Heart right ventricle (tissue), 16 donors: ENCODE results near the gene SFXN4. TPM values are rescaled to one million over a fixed set of nuclear protein-coding genes. Genes with fewer than 3 reads are reported as not detected.
A peak's percentile ranks its signal among the peaks of the same experiment; 100 is the strongest.

Experiments used
- ATAC-seq, 8 donors: fragments of 200-7000 bp; cut with Tn5 transposase; one replicate each; pipeline ENCODE4 v1.9.1; 2020; ENCODE audit warnings: mild to moderate bottlenecking in 8 of 8, moderate library complexity in 8 of 8, moderate number of reproducible peaks in 1 of 8
- DNase-seq, 2 donors: peaks; one replicate each; pipeline ENCODE4 v3.0.0-alpha.2; 2020
- H3K27ac ChIP-seq, 10 donors: fragments of 200-600 bp; sonication (generic) in 2 of 10; one replicate each; pipeline versions ENCODE4 v1.5.0 to v1.8.0; 2020 to 2022; ENCODE audit warnings: mild to moderate bottlenecking in 3 of 10
- H3K27me3 ChIP-seq, 7 donors: fragments of 200-600 bp; one replicate each; pipeline ENCODE4 v1.8.0; 2021 to 2022; ENCODE audit warnings: mild to moderate bottlenecking in 2 of 7
- H3K36me3 ChIP-seq, 9 donors: fragments of 200-600 bp; sonication (generic) in 1 of 9; one replicate each; pipeline versions ENCODE4 v1.5.0 to v1.8.0; 2020 to 2022; ENCODE audit warnings: mild to moderate bottlenecking in 2 of 9
- H3K4me1 ChIP-seq, 9 donors: fragments of 200-600 bp; sonication (generic) in 1 of 9; one replicate each; pipeline versions ENCODE4 v1.5.0 to v1.8.0; 2020 to 2022; ENCODE audit warnings: mild to moderate bottlenecking in 4 of 9
- H3K4me3 ChIP-seq, 10 donors: fragments of 200-600 bp; sonication (generic) in 2 of 10; one replicate each; pipeline versions ENCODE4 v1.5.0 to v1.8.0; 2020 to 2022; ENCODE audit warnings: mild to moderate bottlenecking in 7 of 10, moderate library complexity in 2 of 10
- H3K9me3 ChIP-seq, 11 donors: fragments of 200-600 bp in 10 of 11; sonication (generic) in 2 of 11; one replicate each; pipeline versions ENCODE4 v1.5.0 to v1.8.0; 2013 to 2022; ENCODE audit warnings: mild to moderate bottlenecking in 2 of 11, control low read depth in 1 of 11, moderate library complexity in 1 of 11
- CTCF ChIP-seq, 9 donors: fragments of 200-600 bp; sonication (generic) in 2 of 9; IDR thresholded peaks; one replicate each; pipeline versions ENCODE4 v1.5.0 to v1.8.0; 2021 to 2022; ENCODE audit warnings: antibody characterized with exemption in 9 of 9, mild to moderate bottlenecking in 5 of 9, moderate library complexity in 1 of 9
- WGBS, 2 donors: extraction: QIAGEN DNeasy Blood & Tissue Kit; methylation state at CpG; one replicate each; pipeline ENCODE4 v1.1.7; 2013; ENCODE audit warnings: inconsistent platforms in 1 of 2; 5-methylcytosine and 5-hydroxymethylcytosine counted together
- intact Hi-C, 10 donors: fragments of 100-400 bp; cut with DNase I; formaldehyde crosslinking; loops; one replicate each; pipeline versions ENCODE4 v1.11.1 to v1.14.2; 2022
- polyA plus RNA-seq, 2 donors: library from polyadenylated mRNA; stranded (reverse); fragments of 200-250 nt; gene quantifications; one replicate each; pipeline ENCODE4 v1.2.3, GENCODE V29; 2013
- total RNA-seq, 10 donors: library from RNA; stranded (reverse); fragmentation: NEBNext Ultra II Directional in 3 of 10; extraction: Animal tissue kit (Norgen Biotek cat#: 25700) in 3 of 10; gene quantifications; one replicate each; pipeline versions ENCODE4 v1.2.1 to v1.2.4, GENCODE V29; 2021 to 2023
- donor health status: Arrhythmogenic right ventricular cardiomyopathy.
- donor health status: ischemic (EF 13 %, LVEDD 7.1; RV severe dilation, severe dysfunction).
- donor health status: healthy with polysubstance abuse.
- donor health status: DM: no; HTN: yes; CAD: no.
- donor health status: DM: no; HTN: no; CAD: no.
- donor health status: ischemic (EF 25% LVEDD 6.9; RV normal size, moderate dysfunction).
- donor health status: ischemic (EF 25% LVEDD 5.7; RV mildly dilated, moderate dysfunction).
- donor health status: healthy.
- donor health status: DM: yes; HTN: yes; CAD: no.
- donor health status: Ischemic cardiomyopathy.
- donor health status: ischemic (EF 35%, LVEDD 5.7; RV mildly dilated, moderate dysfunction).
- donor health status: nonischemic (EF 11% LVEDD 7.7; RV severe dilation, severe dysfunction).
- donor health status: DM: yes; HTN: yes; CAD: no.
- donor health status: PGD.
- donor health status: ischemic (EF 29% LVEDD 5.4; RV normal size, mild dysfunction).
- donor health status: nonischemic (EF 23%, LVEDD 6.1; RV moderate dilation, normal function).

SFXN4 gene
- total and polyA plus RNA-seq, 12 donors: 32.3 to 95.2 (median 44.0) TPM

DNA sequence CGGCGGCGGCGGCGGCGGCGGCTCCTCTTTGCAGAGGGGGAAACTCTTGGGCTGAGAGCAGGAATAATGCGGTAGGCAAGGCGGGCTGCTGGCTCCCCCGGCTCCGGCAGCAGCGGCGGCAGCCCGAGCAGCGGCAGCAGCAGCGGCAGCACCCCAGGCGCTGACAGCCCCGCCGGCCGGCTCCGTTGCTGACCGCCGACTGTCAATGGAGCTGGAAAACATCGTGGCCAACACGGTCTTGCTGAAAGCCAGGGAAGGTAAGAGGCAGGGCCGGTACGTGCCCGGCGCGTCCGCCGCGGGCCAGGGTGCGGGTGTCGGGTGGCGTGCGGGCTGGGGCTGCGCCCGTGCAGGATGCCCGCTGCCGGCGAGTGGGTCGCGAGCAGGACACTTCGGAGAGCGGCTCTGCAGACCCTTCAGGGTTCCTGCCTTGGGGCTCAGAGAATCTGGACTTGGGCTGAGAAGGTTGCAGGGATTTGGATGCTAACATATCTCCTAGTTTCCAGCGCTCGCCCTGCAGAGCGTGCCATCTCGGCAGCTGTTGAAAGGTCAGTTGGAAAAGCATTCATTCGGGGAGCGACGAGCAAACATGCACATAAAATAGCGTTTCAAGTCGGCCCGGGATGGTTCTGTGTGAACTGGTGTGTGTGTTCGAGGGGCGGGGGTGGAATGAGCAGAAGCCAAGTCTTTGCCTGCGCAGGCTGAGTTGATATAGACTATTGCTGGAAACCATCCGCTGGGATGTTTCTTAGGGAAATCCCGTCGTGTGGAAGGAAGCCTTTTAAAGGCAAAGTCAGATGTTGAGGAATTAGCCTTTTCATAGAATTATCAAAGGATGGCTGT lies 42.4 kb upstream of the SFXN4 start:
- ATAC-seq (peak in 7 of 8 donors; percentile 4 to 63 (median 23)), DNase-seq (peak; percentile 51 to 70)
- Histone ChIP-seq H3K27ac (peak overlapping the region; percentile 84 to 100 (median 98)), H3K9me3 (no peaks in the 10 kb centered on the region), H3K4me3 (peak overlapping the region; percentile 72 to 99 (median 95)), H3K36me3 (peaks cover 0 to 15% (median 0%) of the 10 kb centered on the region in 9 donors), H3K4me1 (peaks cover 5 to 68% (median 58%) of the 10 kb centered on the region in 9 donors), H3K27me3 (no peaks in the 10 kb centered on the region)
- WGBS, 2 donors: 0 to 1% methylated on average over 58 to 62 of the region's 62 CpGs
- intact Hi-C loops: loop anchor here (2.0 to 10.0 kb wide), 10 partner anchors 44 to 237 kb away; no protein-coding TSS in a partner anchor
- no peak for TF ChIP-seq CTCF (IDR thresholded peaks at IDR 0.05)

DNA sequence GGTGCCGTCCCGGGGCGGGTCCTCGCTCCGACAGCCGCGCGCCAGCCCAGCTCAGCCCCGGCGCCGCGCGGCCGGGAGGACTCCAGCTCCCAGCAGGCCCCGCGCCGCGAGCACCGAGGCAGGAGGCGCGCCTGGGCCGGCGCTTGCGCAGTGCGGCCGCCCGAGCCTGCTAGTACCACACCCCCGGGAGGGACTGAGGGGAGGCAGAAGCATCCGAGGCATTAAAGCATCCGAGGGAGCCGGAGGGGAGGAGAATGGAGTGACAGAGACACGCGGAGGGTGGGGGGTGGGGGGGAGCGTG lies 41.8 kb upstream of the SFXN4 start, which contains the start of gene GRK5:
Gene GRK5, plus strand, starts transcription at position 206 of the 301 bp plus-strand sequence. CDS start 347 bp downstream, outside the sequence.
- Histone ChIP-seq H3K27ac (peak within 1 kb of the TSS; percentile 91 to 100 (median 98)), H3K27me3 (no peaks in the 10 kb centered on the region), H3K9me3 (no peaks in the 10 kb centered on the region), H3K4me3 (peak within 1 kb of the TSS; percentile 72 to 99 (median 95)), H3K4me1 (peaks cover 3 to 65% (median 52%) of the 10 kb centered on the region in 9 donors), H3K36me3 (peaks cover 0 to 9% (median 0%) of the 10 kb centered on the region in 9 donors)
- intact Hi-C loops: loop anchor here in 9 of 10 donors (2.0 to 10.0 kb wide), 10 partner anchors 45 to 237 kb away; no protein-coding TSS in a partner anchor
- 0 to 2% methylated on average over 26 to 34 of the region's 34 CpGs for WGBS, 2 donors
- ATAC-seq (peak; percentile 89 to 98 (median 92)), DNase-seq (peak; percentile 95 to 96)
- no peak for TF ChIP-seq CTCF (IDR thresholded peaks at IDR 0.05)

- peak; percentile 59 to 92 (median 87) for TF ChIP-seq CTCF (IDR thresholded peaks at IDR 0.05)
- no peaks in the 10 kb centered on the region for H3K9me3 ChIP-seq
- peaks cover 0 to 5% (median 0%) of the 10 kb centered on the region in 9 donors for H3K36me3 ChIP-seq
- ATAC-seq (peak; percentile 45 to 73 (median 58)), DNase-seq (peak; percentile 73 to 81)
- peak overlapping the region; percentile 22 to 99 (median 95) for H3K4me3 ChIP-seq
- intact Hi-C loops: loop anchor here in 9 of 10 donors (1.0 to 10.0 kb wide), 11 partner anchors 46 to 239 kb away; no protein-coding TSS in a partner anchor
- H3K27ac ChIP-seq: peak overlapping the region; percentile 91 to 100 (median 98)
- 1 to 2% methylated on average over 63 to 94 of the region's 97 CpGs for WGBS, 2 donors
- no peaks in the 10 kb centered on the region for H3K27me3 ChIP-seq
- peaks cover 3 to 60% (median 47%) of the 10 kb centered on the region in 9 donors for H3K4me1 ChIP-seq
These were observed 41.3 kb upstream of the SFXN4 start for GRCh38 chr10:119206603-119207365.
